Measurements from ENCODE around the gene MAGI1.
"Not testable (repeated sequence)": the region's sequence is repeated elsewhere in the genome, so short reads cannot be mapped to it uniquely, and the experiment has no call there.

MAGI1 gene

DNA sequence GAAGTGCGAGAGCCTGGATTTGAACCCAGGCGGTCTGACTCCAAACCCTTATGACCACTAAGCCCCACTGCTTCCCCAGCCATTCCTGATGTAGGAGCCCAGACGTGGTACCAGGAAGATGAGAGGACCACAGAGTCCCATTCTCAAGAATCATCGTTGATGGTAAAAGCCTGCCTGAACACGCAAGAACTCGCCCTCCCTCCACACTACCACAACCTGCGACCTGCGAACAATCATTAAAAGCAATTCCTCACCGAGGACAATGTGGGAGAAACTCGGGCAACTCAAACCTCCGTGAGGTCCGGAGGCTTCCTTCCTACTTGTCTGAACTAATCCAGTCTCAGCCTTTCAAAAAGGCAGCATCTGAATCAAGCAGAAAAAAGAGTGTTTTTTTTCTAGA lies 10.3 kb downstream of the MAGI1 start:
- no peaks in the 10 kb centered on the region for H3K27me3 ChIP-seq (ENCODE audit: insufficient read depth, poor library complexity, severe bottlenecking)
- H3K27ac ChIP-seq (replicated peaks), result no peak overlapping the region
- no peak overlapping the region for H3K4me3 ChIP-seq (replicated peaks; ENCODE audit: insufficient read depth, low read length)
- TF ChIP-seq SPI1 (IDR thresholded peaks at IDR 0.05; ENCODE audit: borderline replicate concordance, low read depth), result no peak
- TF ChIP-seq GABPA (IDR thresholded peaks at IDR 0.05; ENCODE audit: low read depth), result no peak
- TF ChIP-seq POLR2AphosphoS5 (IDR thresholded peaks at IDR 0.05; ENCODE audit: low read depth), result no peak
- TF ChIP-seq, protein P1, sequence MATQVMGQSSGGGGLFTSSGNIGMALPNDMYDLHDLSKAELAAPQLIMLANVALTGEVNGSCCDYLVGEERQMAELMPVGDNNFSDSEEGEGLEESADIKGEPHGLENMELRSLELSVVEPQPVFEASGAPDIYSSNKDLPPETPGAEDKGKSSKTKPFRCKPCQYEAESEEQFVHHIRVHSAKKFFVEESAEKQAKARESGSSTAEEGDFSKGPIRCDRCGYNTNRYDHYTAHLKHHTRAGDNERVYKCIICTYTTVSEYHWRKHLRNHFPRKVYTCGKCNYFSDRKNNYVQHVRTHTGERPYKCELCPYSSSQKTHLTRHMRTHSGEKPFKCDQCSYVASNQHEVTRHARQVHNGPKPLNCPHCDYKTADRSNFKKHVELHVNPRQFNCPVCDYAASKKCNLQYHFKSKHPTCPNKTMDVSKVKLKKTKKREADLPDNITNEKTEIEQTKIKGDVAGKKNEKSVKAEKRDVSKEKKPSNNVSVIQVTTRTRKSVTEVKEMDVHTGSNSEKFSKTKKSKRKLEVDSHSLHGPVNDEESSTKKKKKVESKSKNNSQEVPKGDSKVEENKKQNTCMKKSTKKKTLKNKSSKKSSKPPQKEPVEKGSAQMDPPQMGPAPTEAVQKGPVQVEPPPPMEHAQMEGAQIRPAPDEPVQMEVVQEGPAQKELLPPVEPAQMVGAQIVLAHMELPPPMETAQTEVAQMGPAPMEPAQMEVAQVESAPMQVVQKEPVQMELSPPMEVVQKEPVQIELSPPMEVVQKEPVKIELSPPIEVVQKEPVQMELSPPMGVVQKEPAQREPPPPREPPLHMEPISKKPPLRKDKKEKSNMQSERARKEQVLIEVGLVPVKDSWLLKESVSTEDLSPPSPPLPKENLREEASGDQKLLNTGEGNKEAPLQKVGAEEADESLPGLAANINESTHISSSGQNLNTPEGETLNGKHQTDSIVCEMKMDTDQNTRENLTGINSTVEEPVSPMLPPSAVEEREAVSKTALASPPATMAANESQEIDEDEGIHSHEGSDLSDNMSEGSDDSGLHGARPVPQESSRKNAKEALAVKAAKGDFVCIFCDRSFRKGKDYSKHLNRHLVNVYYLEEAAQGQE (IDR thresholded peaks at IDR 0.05; ENCODE audit: insufficient replicate concordance, low read depth), result no peak
- TF ChIP-seq, protein P2, sequence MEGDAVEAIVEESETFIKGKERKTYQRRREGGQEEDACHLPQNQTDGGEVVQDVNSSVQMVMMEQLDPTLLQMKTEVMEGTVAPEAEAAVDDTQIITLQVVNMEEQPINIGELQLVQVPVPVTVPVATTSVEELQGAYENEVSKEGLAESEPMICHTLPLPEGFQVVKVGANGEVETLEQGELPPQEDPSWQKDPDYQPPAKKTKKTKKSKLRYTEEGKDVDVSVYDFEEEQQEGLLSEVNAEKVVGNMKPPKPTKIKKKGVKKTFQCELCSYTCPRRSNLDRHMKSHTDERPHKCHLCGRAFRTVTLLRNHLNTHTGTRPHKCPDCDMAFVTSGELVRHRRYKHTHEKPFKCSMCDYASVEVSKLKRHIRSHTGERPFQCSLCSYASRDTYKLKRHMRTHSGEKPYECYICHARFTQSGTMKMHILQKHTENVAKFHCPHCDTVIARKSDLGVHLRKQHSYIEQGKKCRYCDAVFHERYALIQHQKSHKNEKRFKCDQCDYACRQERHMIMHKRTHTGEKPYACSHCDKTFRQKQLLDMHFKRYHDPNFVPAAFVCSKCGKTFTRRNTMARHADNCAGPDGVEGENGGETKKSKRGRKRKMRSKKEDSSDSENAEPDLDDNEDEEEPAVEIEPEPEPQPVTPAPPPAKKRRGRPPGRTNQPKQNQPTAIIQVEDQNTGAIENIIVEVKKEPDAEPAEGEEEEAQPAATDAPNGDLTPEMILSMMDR (IDR thresholded peaks at IDR 0.05; ENCODE audit: insufficient read depth, low read length), result no peak
- no peak for DNase-seq (ENCODE audit: low read depth in 1 of 2, low spot score in 1 of 2)

DNA sequence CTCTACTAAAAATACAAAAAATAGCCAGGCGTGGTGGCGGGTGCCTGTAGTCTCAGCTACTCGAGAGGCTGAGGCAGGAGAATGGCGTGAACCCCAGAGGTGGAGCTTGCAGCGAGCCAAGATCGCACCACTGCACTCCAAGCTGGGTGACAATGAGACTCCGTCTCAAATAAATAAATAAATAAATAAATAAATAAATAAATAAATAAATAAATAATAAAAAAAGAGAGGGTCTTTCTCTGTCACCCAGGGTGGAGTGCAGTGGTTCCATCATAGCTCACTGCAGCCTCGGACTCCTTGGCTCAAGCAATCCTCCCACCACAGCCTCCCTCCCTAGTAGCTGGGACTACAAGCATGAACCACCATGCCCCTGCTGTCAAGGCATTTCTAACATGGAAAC lies 11.6 kb downstream of the MAGI1 start:
- H3K4me3 ChIP-seq (replicated peaks; ENCODE audit: insufficient read depth, low read length); H3K27ac ChIP-seq (replicated peaks); H3K27me3 ChIP-seq (ENCODE audit: insufficient read depth, poor library complexity, severe bottlenecking); DNase-seq (ENCODE audit: low read depth in 1 of 2, low spot score in 1 of 2): not testable (repeated sequence)

DNA sequence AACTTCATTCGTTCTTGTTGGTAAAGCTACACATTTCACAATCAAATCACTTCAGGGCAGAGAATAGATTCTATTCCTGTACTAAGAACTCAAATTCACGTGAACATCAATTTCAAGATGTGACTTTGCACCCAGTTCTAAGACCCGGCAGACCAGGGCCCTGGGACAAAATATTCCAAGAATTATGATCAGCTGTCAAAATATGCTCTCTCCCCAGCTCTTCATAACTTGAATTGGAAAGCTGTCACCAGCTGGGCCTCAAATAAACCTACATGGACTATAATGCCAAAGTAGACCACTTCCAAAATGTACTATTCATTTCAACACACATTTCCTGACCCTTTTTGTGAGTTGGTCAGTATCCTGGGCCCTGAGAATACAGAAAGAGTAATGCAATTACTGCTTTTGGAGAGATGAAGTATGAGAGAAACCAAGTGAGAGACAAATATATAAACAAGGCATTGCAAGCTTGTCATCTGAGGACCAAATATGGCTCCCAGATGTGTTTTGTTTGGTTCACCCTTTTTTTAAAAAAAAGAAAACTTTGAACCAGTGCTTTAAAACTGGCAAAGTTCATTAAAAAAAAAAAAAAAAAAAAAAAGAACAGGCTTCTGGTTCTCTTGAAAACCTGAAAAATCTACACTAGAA lies 14.9 kb downstream of the MAGI1 start:
- TF ChIP-seq, protein P2 (IDR thresholded peaks at IDR 0.05; ENCODE audit: insufficient read depth, low read length), result no peak
- no peak for TF ChIP-seq POLR2AphosphoS5 (IDR thresholded peaks at IDR 0.05; ENCODE audit: low read depth)
- TF ChIP-seq, protein P1 (IDR thresholded peaks at IDR 0.05; ENCODE audit: insufficient replicate concordance, low read depth), result no peak
- TF ChIP-seq GABPA (IDR thresholded peaks at IDR 0.05; ENCODE audit: low read depth), result no peak
- no peak for TF ChIP-seq SPI1 (IDR thresholded peaks at IDR 0.05; ENCODE audit: borderline replicate concordance, low read depth)
- Histone ChIP-seq H3K27ac (replicated peaks) (no peak overlapping the region), H3K4me3 (replicated peaks; ENCODE audit: insufficient read depth, low read length) (no peak overlapping the region), H3K27me3 (ENCODE audit: insufficient read depth, poor library complexity, severe bottlenecking) (no peaks in the 10 kb centered on the region)
- DNase-seq (ENCODE audit: low read depth in 1 of 2, low spot score in 1 of 2), result no peak

DNA sequence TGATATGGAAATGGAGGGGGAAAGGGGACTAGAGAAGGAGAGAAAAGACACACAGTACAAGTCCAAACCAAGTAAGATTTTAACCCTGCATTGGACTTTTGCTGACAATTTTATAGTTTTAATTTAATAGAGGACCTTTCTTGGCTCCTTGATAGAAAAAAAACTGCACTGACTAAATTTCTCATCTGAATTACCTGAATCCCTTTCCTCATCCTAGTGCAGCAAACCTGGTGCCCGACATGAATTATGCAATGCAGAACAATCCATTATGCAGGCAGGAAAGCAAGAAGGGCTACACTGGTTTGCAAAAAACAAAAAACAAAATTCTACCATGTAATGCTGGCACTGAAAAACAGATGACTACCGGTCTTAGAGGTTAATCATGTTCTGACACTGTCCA lies 15.5 kb downstream of the MAGI1 start:
- H3K27me3 ChIP-seq (ENCODE audit: insufficient read depth, poor library complexity, severe bottlenecking), result no peaks in the 10 kb centered on the region
- H3K4me3 ChIP-seq (replicated peaks; ENCODE audit: insufficient read depth, low read length), result no peak overlapping the region
- TF ChIP-seq SPI1 (IDR thresholded peaks at IDR 0.05; ENCODE audit: borderline replicate concordance, low read depth) (no peak), POLR2AphosphoS5 (IDR thresholded peaks at IDR 0.05; ENCODE audit: low read depth) (no peak), GABPA (IDR thresholded peaks at IDR 0.05; ENCODE audit: low read depth) (no peak)
- TF ChIP-seq, protein P1 (IDR thresholded peaks at IDR 0.05; ENCODE audit: insufficient replicate concordance, low read depth), result no peak
- TF ChIP-seq, protein P2 (IDR thresholded peaks at IDR 0.05; ENCODE audit: insufficient read depth, low read length), result no peak
- no peak overlapping the region for H3K27ac ChIP-seq (replicated peaks)
- no peak for DNase-seq (ENCODE audit: low read depth in 1 of 2, low spot score in 1 of 2)

Measured in HL-60 (cell line).